WTC11 (cell line): ENCODE measurements around the gene RBM47. TPM values are rescaled to one million over a fixed set of nuclear protein-coding genes. Genes with fewer than 3 reads are reported as not detected.
"Not testable (repeated sequence)": the region's sequence is repeated elsewhere in the genome, so short reads cannot be mapped to it uniquely, and the experiment has no call there.

Experiments
- ATAC-seq: fragments of 200-7000 bp; cut with Tn5 transposase; 2 replicates; pipeline ENCODE4 v1.10.0; 2021; ENCODE audit warnings: mild to moderate bottlenecking, moderate library complexity
- CTCF ChIA-PET: fragments of 300-600 bp; sonication (Branson Sonifier 250); formaldehyde crosslinking; loops from one replicate; lab custom pipeline; 2021; ENCODE audit warnings: antibody characterized with exemption; lab: Charles Lee
- POLR2A ChIA-PET: fragments of 350-600 bp; sonication (Branson Sonifier 250); formaldehyde crosslinking; loops from one replicate; lab custom pipeline; 2021; ENCODE audit warnings: antibody characterized with exemption; lab: Charles Lee
- DNase-seq: peaks from one replicate; pipeline ENCODE4 v3.0.0; 2021; ENCODE audit warnings: low spot score
- H3K27ac Mint-ChIP-seq: 2 replicates; pipeline ENCODE4 v1.8.0; 2021; ENCODE audit warnings: mixed read lengths
- H3K27me3 Mint-ChIP-seq: 2 replicates; pipeline ENCODE4 v1.8.0; 2021; ENCODE audit warnings: low read depth, mild to moderate bottlenecking, moderate library complexity, mixed read lengths
- H3K36me3 Mint-ChIP-seq: 2 replicates; pipeline ENCODE4 v1.8.0; 2021; ENCODE audit warnings: mixed read lengths
- H3K4me1 Mint-ChIP-seq: 2 replicates; pipeline ENCODE4 v1.8.0; 2022; ENCODE audit warnings: mixed read lengths
- H3K4me3 Mint-ChIP-seq: 2 replicates; pipeline ENCODE4 v1.8.0; 2021; ENCODE audit warnings: mild to moderate bottlenecking, moderate library complexity, mixed read lengths
- H3K9me3 Mint-ChIP-seq: 2 replicates; pipeline ENCODE4 v1.8.0; 2021; ENCODE audit warnings: mixed read lengths
- CREB1 ChIP-seq: sonication (generic); formaldehyde crosslinking; IDR thresholded peaks from 2 replicates; pipeline ENCODE4 v1.8.0; 2023; ENCODE audit warnings: mild to moderate bottlenecking, missing genetic modification reagents
- ELF4 ChIP-seq: sonication (generic); formaldehyde crosslinking; IDR thresholded peaks from 2 replicates; pipeline ENCODE4 v1.8.1; 2022; ENCODE audit warnings: low read depth, mild to moderate bottlenecking, moderate library complexity, missing genetic modification reagents
- EMX1 ChIP-seq: fragments of 250-450 bp; sonication (Bioruptor Pico); IDR thresholded peaks from 2 replicates; pipeline ENCODE4 v1.8.0; 2021; ENCODE audit warnings: mild to moderate bottlenecking
- ETV6 ChIP-seq: sonication (generic); formaldehyde crosslinking; IDR thresholded peaks from 2 replicates; pipeline ENCODE4 v1.8.1; 2022; ENCODE audit warnings: mild to moderate bottlenecking, missing genetic modification reagents
- FOXJ3 ChIP-seq: sonication (generic); formaldehyde crosslinking; IDR thresholded peaks from 2 replicates; pipeline ENCODE4 v1.9.0; 2021; ENCODE audit warnings: missing genetic modification reagents, mild to moderate bottlenecking, borderline replicate concordance
- FOXP1 ChIP-seq: sonication (generic); formaldehyde crosslinking; IDR thresholded peaks from 2 replicates; pipeline ENCODE4 v1.8.0; 2022; ENCODE audit warnings: missing genetic modification reagents, mild to moderate bottlenecking, moderate library complexity, borderline replicate concordance
- GABPB1 ChIP-seq: sonication (generic); formaldehyde crosslinking; IDR thresholded peaks from 2 replicates; pipeline ENCODE4 v1.8.1; 2023; ENCODE audit warnings: mild to moderate bottlenecking, missing genetic modification reagents
- HMGA2 ChIP-seq: fragments of 250-450 bp; sonication (Bioruptor Pico); IDR thresholded peaks from 2 replicates; pipeline ENCODE4 v1.4.0; 2021; ENCODE audit warnings: mild to moderate bottlenecking, moderate library complexity
- JUN ChIP-seq: sonication (generic); formaldehyde crosslinking; IDR thresholded peaks from 2 replicates; pipeline ENCODE4 v1.8.0; 2023; ENCODE audit warnings: mild to moderate bottlenecking, missing genetic modification reagents
- NFYB ChIP-seq: sonication (generic); formaldehyde crosslinking; conservative IDR thresholded peaks from 2 replicates; pipeline ENCODE4 v1.8.0; 2022; ENCODE audit warnings: low read depth, missing genetic modification reagents
- NR3C1 ChIP-seq: sonication (generic); formaldehyde crosslinking; conservative IDR thresholded peaks from 2 replicates; pipeline ENCODE4 v1.8.1; 2023; ENCODE audit warnings: low read depth, mild to moderate bottlenecking, missing genetic modification reagents
- RELA ChIP-seq: sonication (generic); formaldehyde crosslinking; IDR thresholded peaks from 2 replicates; pipeline ENCODE4 v1.8.1; 2022; ENCODE audit warnings: missing genetic modification reagents, mild to moderate bottlenecking, borderline replicate concordance
- ZNF121 ChIP-seq: sonication (generic); formaldehyde crosslinking; IDR thresholded peaks from 2 replicates; pipeline ENCODE4 v1.8.0; 2023; ENCODE audit warnings: missing genetic modification reagents
- ZNF138 ChIP-seq: sonication (generic); formaldehyde crosslinking; conservative IDR thresholded peaks from 2 replicates; pipeline ENCODE4 v1.8.1; 2022; ENCODE audit warnings: mild to moderate bottlenecking, moderate library complexity, missing genetic modification reagents
- total RNA-seq: library from RNA; stranded (reverse); gene quantifications from 3 replicates; pipeline ENCODE4 v1.2.3, GENCODE V29; 2021
- TF ChIP-seq, protein P1 (sequence below): sonication (generic); formaldehyde crosslinking; IDR thresholded peaks from 2 replicates; pipeline ENCODE4 v1.8.1; 2023; ENCODE audit warnings: mild to moderate bottlenecking, missing genetic modification reagents, moderate library complexity
- TF ChIP-seq, protein P2 (sequence below): sonication (generic); formaldehyde crosslinking; IDR thresholded peaks from 2 replicates; pipeline ENCODE4 v1.8.0; 2022; ENCODE audit warnings: mild to moderate bottlenecking, missing genetic modification reagents
- TF ChIP-seq, protein P3 (sequence below): fragments of 200-600 bp; IDR thresholded peaks from 2 replicates; pipeline ENCODE4 v1.8.0; 2022; ENCODE audit warnings: antibody characterized with exemption
- TF ChIP-seq, protein P4 (sequence below): fragments of 250-450 bp; sonication (Bioruptor Pico); conservative IDR thresholded peaks from 2 replicates; pipeline ENCODE4 v1.9.0; 2021; ENCODE audit warnings: mild to moderate bottlenecking

Gene RBM47
- total RNA-seq, 1 experiment from 2014 or later, result 97.9 TPM

DNA sequence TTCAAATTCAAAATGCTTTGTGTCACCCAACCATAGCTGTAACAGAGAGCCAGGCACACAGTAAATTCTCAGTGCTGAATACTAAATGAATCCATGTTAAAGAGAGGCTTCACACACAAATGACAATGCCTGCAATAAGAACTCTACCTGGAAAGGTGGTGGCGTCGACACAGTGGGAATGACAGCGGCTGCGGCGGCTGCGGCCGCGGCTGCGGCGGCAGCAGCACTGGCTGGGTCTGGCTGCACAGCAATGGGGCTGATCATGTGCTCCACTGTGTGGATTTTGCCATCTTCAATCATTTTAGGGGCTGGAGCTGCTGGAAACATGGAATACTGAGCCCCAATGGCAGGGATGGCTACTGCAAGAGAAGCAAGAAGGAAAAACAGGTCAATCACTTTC lies 197.2 kb downstream of the RBM47 start:
- TF ChIP-seq NR3C1, result no peak
- no peak for TF ChIP-seq JUN
- no peak for TF ChIP-seq ELF4 (CRISPR knock-in tag)
- TF ChIP-seq ZNF138 (CRISPR knock-in tag), result no peak
- no peak for TF ChIP-seq RELA
- TF ChIP-seq FOXP1 (CRISPR knock-in tag), result no peak
- TF ChIP-seq EMX1 (CRISPR knock-in tag), result no peak
- TF ChIP-seq CREB1 (CRISPR knock-in tag), result no peak
- no peak for TF ChIP-seq ETV6 (CRISPR knock-in tag)
- TF ChIP-seq, protein P1, sequence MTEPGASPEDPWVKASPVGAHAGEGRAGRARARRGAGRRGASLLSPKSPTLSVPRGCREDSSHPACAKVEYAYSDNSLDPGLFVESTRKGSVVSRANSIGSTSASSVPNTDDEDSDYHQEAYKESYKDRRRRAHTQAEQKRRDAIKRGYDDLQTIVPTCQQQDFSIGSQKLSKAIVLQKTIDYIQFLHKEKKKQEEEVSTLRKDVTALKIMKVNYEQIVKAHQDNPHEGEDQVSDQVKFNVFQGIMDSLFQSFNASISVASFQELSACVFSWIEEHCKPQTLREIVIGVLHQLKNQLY (CRISPR knock-in tag), result no peak
- no peak for TF ChIP-seq NFYB (CRISPR knock-in tag)
- TF ChIP-seq HMGA2, result no peak
- TF ChIP-seq, protein P2, sequence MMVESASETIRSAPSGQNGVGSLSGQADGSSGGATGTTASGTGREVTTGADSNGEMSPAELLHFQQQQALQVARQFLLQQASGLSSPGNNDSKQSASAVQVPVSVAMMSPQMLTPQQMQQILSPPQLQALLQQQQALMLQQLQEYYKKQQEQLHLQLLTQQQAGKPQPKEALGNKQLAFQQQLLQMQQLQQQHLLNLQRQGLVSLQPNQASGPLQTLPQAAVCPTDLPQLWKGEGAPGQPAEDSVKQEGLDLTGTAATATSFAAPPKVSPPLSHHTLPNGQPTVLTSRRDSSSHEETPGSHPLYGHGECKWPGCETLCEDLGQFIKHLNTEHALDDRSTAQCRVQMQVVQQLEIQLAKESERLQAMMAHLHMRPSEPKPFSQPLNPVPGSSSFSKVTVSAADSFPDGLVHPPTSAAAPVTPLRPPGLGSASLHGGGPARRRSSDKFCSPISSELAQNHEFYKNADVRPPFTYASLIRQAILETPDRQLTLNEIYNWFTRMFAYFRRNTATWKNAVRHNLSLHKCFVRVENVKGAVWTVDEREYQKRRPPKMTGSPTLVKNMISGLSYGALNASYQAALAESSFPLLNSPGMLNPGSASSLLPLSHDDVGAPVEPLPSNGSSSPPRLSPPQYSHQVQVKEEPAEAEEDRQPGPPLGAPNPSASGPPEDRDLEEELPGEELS (CRISPR knock-in tag), result no peak
- TF ChIP-seq, protein P3, sequence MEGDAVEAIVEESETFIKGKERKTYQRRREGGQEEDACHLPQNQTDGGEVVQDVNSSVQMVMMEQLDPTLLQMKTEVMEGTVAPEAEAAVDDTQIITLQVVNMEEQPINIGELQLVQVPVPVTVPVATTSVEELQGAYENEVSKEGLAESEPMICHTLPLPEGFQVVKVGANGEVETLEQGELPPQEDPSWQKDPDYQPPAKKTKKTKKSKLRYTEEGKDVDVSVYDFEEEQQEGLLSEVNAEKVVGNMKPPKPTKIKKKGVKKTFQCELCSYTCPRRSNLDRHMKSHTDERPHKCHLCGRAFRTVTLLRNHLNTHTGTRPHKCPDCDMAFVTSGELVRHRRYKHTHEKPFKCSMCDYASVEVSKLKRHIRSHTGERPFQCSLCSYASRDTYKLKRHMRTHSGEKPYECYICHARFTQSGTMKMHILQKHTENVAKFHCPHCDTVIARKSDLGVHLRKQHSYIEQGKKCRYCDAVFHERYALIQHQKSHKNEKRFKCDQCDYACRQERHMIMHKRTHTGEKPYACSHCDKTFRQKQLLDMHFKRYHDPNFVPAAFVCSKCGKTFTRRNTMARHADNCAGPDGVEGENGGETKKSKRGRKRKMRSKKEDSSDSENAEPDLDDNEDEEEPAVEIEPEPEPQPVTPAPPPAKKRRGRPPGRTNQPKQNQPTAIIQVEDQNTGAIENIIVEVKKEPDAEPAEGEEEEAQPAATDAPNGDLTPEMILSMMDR, result no peak
- TF ChIP-seq, protein P4, sequence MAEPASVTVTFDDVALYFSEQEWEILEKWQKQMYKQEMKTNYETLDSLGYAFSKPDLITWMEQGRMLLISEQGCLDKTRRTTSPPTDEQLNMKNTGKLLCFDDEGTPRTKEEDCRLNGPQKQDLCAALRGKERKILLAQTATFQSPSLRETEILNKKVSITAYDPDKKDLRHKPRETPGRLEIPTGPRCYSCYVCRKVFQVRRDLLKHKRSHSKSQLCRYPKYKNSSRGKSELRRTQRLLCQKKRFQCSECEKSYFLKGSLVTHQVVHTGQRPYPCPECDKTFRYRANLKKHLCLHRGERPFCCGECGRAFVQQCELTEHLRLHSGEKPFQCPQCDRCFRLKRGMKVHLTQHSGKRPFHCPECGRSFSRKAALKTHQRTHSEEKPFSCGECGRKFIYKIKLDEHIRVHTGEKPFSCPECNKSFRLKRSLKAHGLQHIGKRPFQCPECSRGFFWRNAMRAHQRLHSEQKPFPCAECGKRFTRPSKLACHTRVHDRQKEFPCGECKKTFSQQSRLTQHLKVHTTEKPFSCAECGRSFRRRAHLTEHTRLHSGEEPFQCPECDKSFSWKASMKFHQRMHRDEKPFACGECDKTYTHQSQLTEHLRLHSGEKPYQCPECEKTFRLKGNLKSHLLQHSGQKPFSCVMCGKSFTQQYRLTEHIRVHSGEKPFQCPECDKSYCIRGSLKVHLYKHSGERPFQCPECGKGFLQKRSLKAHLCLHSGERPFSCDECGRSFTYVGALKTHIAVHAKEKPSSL (CRISPR knock-in tag), result no peak
- TF ChIP-seq ZNF121, result no peak
- Mint-ChIP-seq H3K36me3 (peaks cover 69% of the 10 kb centered on the region), H3K4me1 (peaks cover 16% of the 10 kb centered on the region), H3K27me3 (no peaks in the 10 kb centered on the region), H3K27ac (peak overlapping the region; percentile 34), H3K4me3 (no peak overlapping the region), H3K9me3 (no peaks in the 10 kb centered on the region)
- ATAC-seq (no peak), DNase-seq (no peak)
- ChIA-PET POLR2A (no interaction called here), CTCF (no interaction called here)

DNA sequence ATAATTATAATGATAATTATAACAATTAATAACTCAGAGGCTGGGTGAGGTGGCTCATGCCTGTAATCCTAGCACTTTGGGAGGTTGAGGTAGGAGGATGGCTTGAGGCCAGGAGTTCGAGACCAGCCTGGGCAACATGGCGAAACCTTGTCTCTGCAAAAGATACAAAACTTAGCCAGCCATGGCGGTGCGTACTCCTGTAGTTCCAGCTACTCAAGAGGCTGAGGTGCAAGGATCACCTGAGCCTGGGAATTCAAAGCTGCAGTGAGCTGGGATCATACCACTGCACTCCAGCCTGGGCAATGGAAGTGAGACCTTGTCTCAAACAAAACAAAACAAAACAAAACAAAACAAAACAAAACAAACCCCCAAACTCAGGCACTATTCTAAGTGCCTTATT lies 201.8 kb downstream of the RBM47 start:
- H3K4me1 Mint-ChIP-seq, H3K4me3 Mint-ChIP-seq, H3K27ac Mint-ChIP-seq, H3K27me3 Mint-ChIP-seq, ATAC-seq, POLR2A ChIA-PET, CTCF ChIA-PET, DNase-seq, H3K9me3 Mint-ChIP-seq: not testable (repeated sequence)
- H3K36me3 Mint-ChIP-seq, result peaks cover 69% of the 10 kb centered on the region

DNA sequence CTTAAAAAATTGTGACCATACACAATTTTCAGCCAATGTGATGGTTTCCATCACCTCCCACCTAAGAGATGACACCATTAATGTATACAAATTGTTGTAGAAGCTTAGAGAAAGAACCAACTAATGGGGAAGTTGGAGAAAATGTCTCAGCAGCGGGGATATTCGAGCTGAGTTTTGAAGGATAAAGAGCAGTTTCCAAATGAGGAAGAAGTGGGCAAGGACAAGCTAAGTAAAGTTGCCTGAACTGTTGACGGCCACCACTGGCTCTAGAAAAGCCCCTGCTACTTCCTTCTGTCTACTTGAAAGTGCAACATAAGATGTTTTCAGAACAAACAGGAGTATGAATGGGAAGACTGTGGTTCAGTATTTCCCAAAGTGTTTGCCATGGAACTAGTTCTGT lies 202.5 kb downstream of the RBM47 start:
- Mint-ChIP-seq H3K27ac (peak overlapping the region; percentile 2; the same call in 1 of the 2 replicates), H3K9me3 (no peaks in the 10 kb centered on the region), H3K36me3 (peaks cover 71% of the 10 kb centered on the region), H3K4me3 (no peak overlapping the region), H3K4me1 (no peaks in the 10 kb centered on the region), H3K27me3 (no peaks in the 10 kb centered on the region)
- CTCF ChIA-PET, result no interaction called here
- POLR2A ChIA-PET, result no interaction called here
- ATAC-seq, result no peak
- TF ChIP-seq GABPB1 (CRISPR knock-in tag) (no peak), FOXJ3 (CRISPR knock-in tag) (no peak)
- no peak for DNase-seq
